Measurements from ENCODE around the gene DHX15. TPM values are rescaled to one million over a fixed set of nuclear protein-coding genes. Genes with fewer than 3 reads are reported as not detected.
A peak's percentile ranks its signal among the peaks of the same experiment; 100 is the strongest.

The DHX15 gene
- total and polyA plus RNA-seq, 2 experiments from 2014 or later: 80.4 to 117 TPM

- H2AFZ ChIP-seq: no peak overlapping the region
- H3K79me2 ChIP-seq (ENCODE audit: insufficient read depth): peaks cover 100% of the 10 kb centered on the region
- peaks cover 9% of the 10 kb centered on the region; the same call in 1 of the 2 replicates for H3K4me1 ChIP-seq (ENCODE audit: insufficient read depth)
- in situ Hi-C loops (cut with MboI): no loop called here
- TF ChIP-seq EZH2phosphoT487 (IDR thresholded peaks at IDR 0.05; ENCODE audit: insufficient read depth, low read depth) (no peak), EZH2 (IDR thresholded peaks at IDR 0.05; ENCODE audit: insufficient read depth, poor library complexity, severe bottlenecking) (no peak)
- H3K4me3 ChIP-seq: no peak overlapping the region
- no peak overlapping the region for H3K27ac ChIP-seq
- DNase-seq: no peak
- H4K20me1 ChIP-seq (ENCODE audit: insufficient read depth): no peaks in the 10 kb centered on the region
- no peaks in the 10 kb centered on the region for H3K9me3 ChIP-seq (ENCODE audit: low read depth)
- 0 out of 2 replicates have a peak, but pooled peaks cover 12% of the 10 kb centered on the region for H3F3A ChIP-seq (ENCODE audit: insufficient read depth)
- H3K9me2 ChIP-seq (ENCODE audit: insufficient read depth): no peaks in the 10 kb centered on the region
- peaks cover 70% of the 10 kb centered on the region for H3K36me3 ChIP-seq (ENCODE audit: low read depth)
- no peak overlapping the region for H3K9ac ChIP-seq
- 87 to 89% methylated on average over 7 of the region's 7 CpGs for WGBS, 2 experiments (ENCODE audit: low coverage in 1 of 2, low lambda C conversion rate in 2 of 2, missing lambda C conversion rate in 2 of 2)
- H3K27me3 ChIP-seq (replicated peaks; ENCODE audit: insufficient read depth): no peaks in the 10 kb centered on the region
- H3K4me2 ChIP-seq (ENCODE audit: unreplicated experiment): no peak overlapping the region
Measured at GRCh38 chr4:24537025-24537424, 47.3 kb downstream of the DHX15 start.

GRCh38 chr4:24535399-24535798 lies 49.0 kb downstream of the DHX15 start:
- no peaks in the 10 kb centered on the region for H3K9me2 ChIP-seq (ENCODE audit: insufficient read depth)
- no peak for DNase-seq
- H3K79me2 ChIP-seq (ENCODE audit: insufficient read depth): peaks cover 99% of the 10 kb centered on the region
- TF ChIP-seq EZH2 (IDR thresholded peaks at IDR 0.05; ENCODE audit: insufficient read depth, poor library complexity, severe bottlenecking): no peak
- no peak for TF ChIP-seq EZH2phosphoT487 (IDR thresholded peaks at IDR 0.05; ENCODE audit: insufficient read depth, low read depth)
- no peak overlapping the region for H3K27ac ChIP-seq
- no peaks in the 10 kb centered on the region for H4K20me1 ChIP-seq (ENCODE audit: insufficient read depth)
- WGBS, 2 experiments (ENCODE audit: low coverage in 1 of 2, low lambda C conversion rate in 2 of 2, missing lambda C conversion rate in 2 of 2): 97 to 100% methylated on average over 3 of the region's 3 CpGs
- 0 out of 2 replicates have a peak, but pooled peaks cover 12% of the 10 kb centered on the region for H3F3A ChIP-seq (ENCODE audit: insufficient read depth)
- H3K9me3 ChIP-seq (ENCODE audit: low read depth): no peaks in the 10 kb centered on the region
- in situ Hi-C loops (cut with MboI): no loop called here
- no peak overlapping the region for H3K4me2 ChIP-seq (ENCODE audit: unreplicated experiment)
- peaks cover 62% of the 10 kb centered on the region for H3K36me3 ChIP-seq (ENCODE audit: low read depth)
- no peak overlapping the region for H2AFZ ChIP-seq
- peaks cover 9% of the 10 kb centered on the region; the same call in 1 of the 2 replicates for H3K4me1 ChIP-seq (ENCODE audit: insufficient read depth)
- H3K9ac ChIP-seq: no peak overlapping the region
- no peaks in the 10 kb centered on the region for H3K27me3 ChIP-seq (replicated peaks; ENCODE audit: insufficient read depth)
- no peak overlapping the region for H3K4me3 ChIP-seq

GRCh38 chr4:24533364-24533763 lies 51.0 kb downstream of the DHX15 start:
- H3K36me3 ChIP-seq (ENCODE audit: low read depth): peaks cover 65% of the 10 kb centered on the region
- H3F3A ChIP-seq (ENCODE audit: insufficient read depth): peaks cover 17% of the 10 kb centered on the region; the same call in 1 of the 2 replicates
- no peak overlapping the region for H2AFZ ChIP-seq
- peak; percentile 19 for DNase-seq
- no peaks in the 10 kb centered on the region for H3K27me3 ChIP-seq (replicated peaks; ENCODE audit: insufficient read depth)
- H3K79me2 ChIP-seq (ENCODE audit: insufficient read depth): peaks cover 99% of the 10 kb centered on the region
- in situ Hi-C loops (cut with MboI): no loop called here
- H3K4me2 ChIP-seq (ENCODE audit: unreplicated experiment): no peak overlapping the region
- WGBS, 2 experiments (ENCODE audit: low coverage in 1 of 2, low lambda C conversion rate in 2 of 2, missing lambda C conversion rate in 2 of 2): 85 to 86% methylated on average over 4 of the region's 4 CpGs
- H4K20me1 ChIP-seq (ENCODE audit: insufficient read depth): no peaks in the 10 kb centered on the region
- no peak overlapping the region for H3K4me3 ChIP-seq
- H3K9me3 ChIP-seq (ENCODE audit: low read depth): no peaks in the 10 kb centered on the region
- no peak overlapping the region for H3K27ac ChIP-seq
- TF ChIP-seq EZH2 (IDR thresholded peaks at IDR 0.05; ENCODE audit: insufficient read depth, poor library complexity, severe bottlenecking) (no peak), EZH2phosphoT487 (IDR thresholded peaks at IDR 0.05; ENCODE audit: insufficient read depth, low read depth) (no peak)
- H3K9ac ChIP-seq: no peak overlapping the region
- H3K4me1 ChIP-seq (ENCODE audit: insufficient read depth): peaks cover 9% of the 10 kb centered on the region; the same call in 1 of the 2 replicates
- H3K9me2 ChIP-seq (ENCODE audit: insufficient read depth): no peaks in the 10 kb centered on the region

- in situ Hi-C loops (cut with MboI): no loop called here
- 96 to 100% methylated on average over 2 of the region's 2 CpGs for WGBS, 2 experiments (ENCODE audit: low coverage in 1 of 2, low lambda C conversion rate in 2 of 2, missing lambda C conversion rate in 2 of 2)
- Histone ChIP-seq H3K4me2 (ENCODE audit: unreplicated experiment) (no peak overlapping the region), H3K79me2 (ENCODE audit: insufficient read depth) (peaks cover 99% of the 10 kb centered on the region), H2AFZ (no peak overlapping the region), H3K4me1 (ENCODE audit: insufficient read depth) (peaks cover 9% of the 10 kb centered on the region; the same call in 1 of the 2 replicates), H3K27ac (no peak overlapping the region), H3K27me3 (replicated peaks; ENCODE audit: insufficient read depth) (no peaks in the 10 kb centered on the region), H3K9me3 (ENCODE audit: low read depth) (no peaks in the 10 kb centered on the region), H4K20me1 (ENCODE audit: insufficient read depth) (no peaks in the 10 kb centered on the region), H3F3A (ENCODE audit: insufficient read depth) (peaks cover 17% of the 10 kb centered on the region; the same call in 1 of the 2 replicates), H3K4me3 (no peak overlapping the region), H3K9ac (no peak overlapping the region), H3K36me3 (ENCODE audit: low read depth) (peaks cover 74% of the 10 kb centered on the region), H3K9me2 (ENCODE audit: insufficient read depth) (no peaks in the 10 kb centered on the region)
- TF ChIP-seq EZH2 (IDR thresholded peaks at IDR 0.05; ENCODE audit: insufficient read depth, poor library complexity, severe bottlenecking) (no peak), EZH2phosphoT487 (IDR thresholded peaks at IDR 0.05; ENCODE audit: insufficient read depth, low read depth) (no peak)
- no peak for DNase-seq
Measured at GRCh38 chr4:24529555-24529954, 54.8 kb downstream of the DHX15 start.

Measured in GM23248 (cell line).